ENCODE measurements around the gene WTAP.

The WTAP gene

GRCh38 chr6:159797554-159797953 is 70.2 kb downstream of the WTAP start:
- TF ChIP-seq FOXM1 (IDR thresholded peaks at IDR 0.05; ENCODE audit: borderline replicate concordance, low read depth) (no peak), MAX (IDR thresholded peaks at IDR 0.05) (no peak)

DNA sequence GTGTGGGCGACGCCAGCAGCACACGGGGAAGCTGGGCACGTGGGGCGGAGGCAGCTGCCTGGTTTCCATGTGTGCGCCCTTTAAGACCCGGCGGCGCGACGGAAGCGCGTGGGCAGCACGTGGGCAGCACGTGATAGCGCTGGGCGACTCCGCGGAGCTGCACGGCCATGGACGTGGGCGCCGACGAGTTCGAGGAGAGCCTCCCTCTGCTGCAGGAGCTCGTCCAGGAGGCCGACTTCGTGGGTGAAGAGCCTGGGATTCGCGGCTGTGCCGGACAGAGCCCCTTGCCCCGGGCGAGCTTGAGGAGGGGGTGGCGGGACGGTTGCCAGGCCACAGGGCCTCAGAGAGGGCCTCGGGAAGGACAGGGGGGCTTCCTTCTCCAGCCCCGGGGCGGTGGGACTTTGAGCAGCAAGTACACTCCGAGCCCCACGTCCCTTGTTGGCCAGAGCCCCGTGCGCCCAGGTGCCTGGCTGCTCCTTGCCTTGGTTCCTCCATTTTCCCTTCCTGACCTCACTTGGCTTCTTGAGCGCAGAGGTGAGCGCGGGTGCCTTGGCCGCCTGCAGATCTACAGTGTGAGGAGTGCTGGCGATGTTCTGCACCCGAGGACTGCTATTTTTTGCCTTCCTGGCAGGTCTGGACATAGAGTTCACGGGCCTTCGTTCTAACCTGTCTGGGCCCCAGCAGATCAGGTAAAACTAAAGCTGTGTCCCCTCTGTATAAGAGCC is 73.0 kb downstream of the WTAP start, which contains the start of gene PNLDC1:
Gene PNLDC1 (plus strand): TSS at position 136 of the 725 bp plus-strand sequence. CDS start 32 bp downstream, at position 168.
- TF ChIP-seq EGR1 (IDR thresholded peaks at IDR 0.05) (no peak), USF1 (IDR thresholded peaks at IDR 0.05) (no peak), TCF12 (IDR thresholded peaks at IDR 0.05; ENCODE audit: low read depth) (no peak), CREB1 (IDR thresholded peaks at IDR 0.05; ENCODE audit: low read depth) (no peak), FOXM1 (IDR thresholded peaks at IDR 0.05; ENCODE audit: borderline replicate concordance, low read depth) (no peak)

GRCh38 chr6:159801935-159802334 is 74.6 kb downstream of the WTAP start:
- TF ChIP-seq TCF12 (IDR thresholded peaks at IDR 0.05; ENCODE audit: low read depth) (no peak), REST (IDR thresholded peaks at IDR 0.05; ENCODE audit: low read depth) (no peak), EGR1 (IDR thresholded peaks at IDR 0.05) (no peak), YY1 (IDR thresholded peaks at IDR 0.05; ENCODE audit: low read depth) (no peak), USF1 (IDR thresholded peaks at IDR 0.05) (no peak), NFIC (IDR thresholded peaks at IDR 0.05) (no peak), CEBPB (IDR thresholded peaks at IDR 0.05) (no peak), TAF1 (IDR thresholded peaks at IDR 0.05; ENCODE audit: low read depth) (no peak), EP300 (IDR thresholded peaks at IDR 0.05; ENCODE audit: borderline replicate concordance) (no peak), TEAD4 (IDR thresholded peaks at IDR 0.05) (no peak)

GRCh38 chr6:159804504-159804903 is 77.2 kb downstream of the WTAP start:
- no peak for TF ChIP-seq USF1 (IDR thresholded peaks at IDR 0.05)
- TF ChIP-seq MAX (IDR thresholded peaks at IDR 0.05): no peak
- no peak for TF ChIP-seq ZBTB7A (IDR thresholded peaks at IDR 0.05; ENCODE audit: low read depth)
- no peak for TF ChIP-seq TCF12 (IDR thresholded peaks at IDR 0.05; ENCODE audit: low read depth)
- TF ChIP-seq TEAD4 (IDR thresholded peaks at IDR 0.05): no peak
- no peak for TF ChIP-seq CREB1 (IDR thresholded peaks at IDR 0.05; ENCODE audit: low read depth)
- TF ChIP-seq NFIC (IDR thresholded peaks at IDR 0.05): no peak
- no peak for TF ChIP-seq EP300 (IDR thresholded peaks at IDR 0.05; ENCODE audit: borderline replicate concordance)
- TF ChIP-seq EGR1 (IDR thresholded peaks at IDR 0.05): no peak
- TF ChIP-seq CEBPB (IDR thresholded peaks at IDR 0.05): no peak
- TF ChIP-seq TAF1 (IDR thresholded peaks at IDR 0.05; ENCODE audit: low read depth): no peak

- TF ChIP-seq TCF12 (IDR thresholded peaks at IDR 0.05; ENCODE audit: low read depth) (no peak), CEBPB (IDR thresholded peaks at IDR 0.05) (no peak), TEAD4 (IDR thresholded peaks at IDR 0.05) (no peak), EGR1 (IDR thresholded peaks at IDR 0.05) (no peak), CREB1 (IDR thresholded peaks at IDR 0.05; ENCODE audit: low read depth) (no peak), USF1 (IDR thresholded peaks at IDR 0.05) (no peak), TAF1 (IDR thresholded peaks at IDR 0.05; ENCODE audit: low read depth) (no peak)
These were observed 78.2 kb downstream of the WTAP start for GRCh38 chr6:159805440-159806020.
